ENCODE measurements around the gene ANO1.

ANO1 gene

GRCh38 chr11:70220920-70221319 is 142.8 kb downstream of the ANO1 start:
- DNase-seq: no peak

- DNase-seq: no peak
Measured at GRCh38 chr11:70225681-70226177, 147.6 kb downstream of the ANO1 start.

GRCh38 chr11:70226183-70226582 is 148.1 kb downstream of the ANO1 start:
- DNase-seq: no peak

DNA sequence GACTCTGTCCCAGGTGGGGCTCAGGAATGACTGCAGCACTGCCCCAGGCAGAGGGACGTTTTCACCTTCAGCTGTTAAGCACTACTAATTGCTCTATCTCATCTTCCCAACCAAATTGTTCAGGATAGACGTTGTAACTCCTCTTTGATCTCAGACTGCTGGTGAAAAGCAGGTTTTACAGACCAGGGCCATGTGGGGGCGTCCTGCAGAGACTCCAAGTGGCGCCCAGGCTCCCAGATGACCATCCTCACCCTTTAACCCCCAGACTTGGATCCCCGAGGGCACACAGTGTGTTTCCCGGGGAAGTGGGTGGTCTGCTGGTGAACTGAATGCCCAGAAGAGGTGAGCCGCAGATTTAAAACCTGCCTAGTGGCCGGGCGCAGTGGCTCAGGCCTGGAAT is 148.8 kb downstream of the ANO1 start:
- no peak for DNase-seq

GRCh38 chr11:70229737-70230136 is 151.6 kb downstream of the ANO1 start:
- DNase-seq: no peak

DNA sequence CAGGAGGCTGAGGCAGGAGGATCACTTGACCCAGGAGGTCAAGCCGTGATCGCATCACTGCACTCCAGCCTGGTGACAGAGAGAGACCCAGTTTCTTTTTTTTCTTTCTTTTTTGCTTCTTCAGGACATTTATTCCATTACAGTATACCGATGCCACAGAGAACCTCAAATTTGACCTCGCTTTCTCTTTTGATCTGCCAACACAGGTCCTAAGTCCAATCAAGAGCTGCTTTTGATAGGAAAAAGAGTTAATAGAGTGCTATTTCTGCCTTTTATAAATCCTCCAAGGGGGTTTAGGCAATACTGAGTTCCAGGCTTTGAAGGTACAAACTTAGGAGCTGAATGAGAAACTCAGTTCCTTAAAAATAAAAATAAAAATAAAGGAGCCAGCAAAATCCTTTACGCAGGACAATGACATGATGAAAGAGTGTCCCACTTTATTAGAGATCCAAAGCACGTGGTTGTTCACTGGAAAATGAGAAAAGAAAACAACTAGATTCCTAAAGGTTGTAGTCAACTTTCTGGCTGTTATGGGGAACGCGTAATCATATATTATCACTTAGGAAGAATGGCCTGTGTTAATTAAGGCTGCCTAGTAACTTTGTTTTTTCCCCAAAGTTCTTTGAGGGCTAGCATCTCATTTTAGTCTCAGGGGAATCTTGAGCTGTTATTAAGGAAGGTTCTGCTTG is 152.2 kb downstream of the ANO1 start:
- DNase-seq: no peak

- no peak for DNase-seq
Measured at GRCh38 chr11:70230840-70231710, 153.0 kb downstream of the ANO1 start.

GRCh38 chr11:70233034-70233433 is 154.9 kb downstream of the ANO1 start:
- DNase-seq: no peak

- no peak for DNase-seq
Measured at GRCh38 chr11:70233511-70233934, 155.4 kb downstream of the ANO1 start.

GRCh38 chr11:70233962-70234361 is 155.8 kb downstream of the ANO1 start:
- no peak for DNase-seq
